HG03060 (cell line): ENCODE measurements around the gene WDR46.

Experiments
- ATAC-seq: cut with Tn5 transposase; IDR thresholded peaks from one replicate; pipeline ENCODE4 v1.9.1; 2021; ENCODE audit warnings: low read depth, moderate number of reproducible peaks; ENCODE audit not compliant: unreplicated experiment

The WDR46 gene

GRCh38 chr6:33288921-33289783 is at the start of gene WDR46, which contains the start of gene PFDN6:
Gene WDR46, minus strand, starts transcription at chr6:33289239. Its CDS starts 69 bp downstream, at chr6:33289170.
Gene PFDN6, plus strand, starts transcription at chr6:33289601. Its CDS starts 256 bp downstream, at chr6:33289857.
- ATAC-seq: peak; percentile 69

- ATAC-seq: no peak
Measured at GRCh38 chr6:33336495-33336894, 47.5 kb upstream of the WDR46 start.

- no peak for ATAC-seq
Measured at GRCh38 chr6:33335916-33336315, 46.9 kb upstream of the WDR46 start.

- ATAC-seq: no peak
Measured at GRCh38 chr6:33333666-33334065, 44.6 kb upstream of the WDR46 start.

GRCh38 chr6:33330736-33331135 is 41.7 kb upstream of the WDR46 start:
- no peak for ATAC-seq

GRCh38 chr6:33329058-33329457 is 40.0 kb upstream of the WDR46 start:
- ATAC-seq: no peak

- no peak for ATAC-seq
Measured at GRCh38 chr6:33324125-33324524, 35.1 kb upstream of the WDR46 start.

- no peak for ATAC-seq
Measured at GRCh38 chr6:33323623-33323948, 34.5 kb upstream of the WDR46 start.

GRCh38 chr6:33321227-33321626 is 32.2 kb upstream of the WDR46 start:
- ATAC-seq: no peak

GRCh38 chr6:33320315-33321181 is 31.5 kb upstream of the WDR46 start:
- no peak for ATAC-seq

- no peak for ATAC-seq
Measured at GRCh38 chr6:33319939-33320314, 30.9 kb upstream of the WDR46 start.

- ATAC-seq: no peak
Measured at GRCh38 chr6:33318426-33319073, 29.5 kb upstream of the WDR46 start.

GRCh38 chr6:33317669-33318425 is 28.8 kb upstream of the WDR46 start, which contains the start of gene ZBTB22:
Gene ZBTB22, minus strand, starts transcription at chr6:33317744. Its CDS starts 828 bp downstream, at chr6:33316916.
- peak; percentile 37 for ATAC-seq

- no peak for ATAC-seq
Measured at GRCh38 chr6:33317419-33317668, 28.3 kb upstream of the WDR46 start.

GRCh38 chr6:33316603-33317418 is 27.8 kb upstream of the WDR46 start:
- ATAC-seq: no peak

- no peak for ATAC-seq
Measured at GRCh38 chr6:33315793-33316602, 27.0 kb upstream of the WDR46 start.

- no peak for ATAC-seq
Measured at GRCh38 chr6:33314943-33315792, 26.1 kb upstream of the WDR46 start.

- ATAC-seq: no peak
Measured at GRCh38 chr6:33314515-33314942, 25.5 kb upstream of the WDR46 start.
